H9 (cell line): ENCODE measurements around the gene SRRM3. TPM values are rescaled to one million over a fixed set of nuclear protein-coding genes. Genes with fewer than 3 reads are reported as not detected.

Experiments
- DNase-seq: peaks from one replicate; pipeline ENCODE4 v3.0.0-alpha.2; 2017
- H2AFZ ChIP-seq: one replicate; pipeline ENCODE4 v1.6.1; 2013; ENCODE audit warnings: mild to moderate bottlenecking, low read length, control low read depth, moderate library complexity
- H2AK5ac ChIP-seq: 2 replicates; pipeline ENCODE4 v1.6.1; 2013; ENCODE audit warnings: low read length, control low read depth, mixed read lengths; ENCODE audit not compliant: insufficient read length
- H2BK120ac ChIP-seq: one replicate; pipeline ENCODE4 v1.6.1; 2013; ENCODE audit warnings: low read depth, mild to moderate bottlenecking, low read length, control low read depth, inconsistent platforms; ENCODE audit not compliant: poor library complexity, severe bottlenecking
- H2BK12ac ChIP-seq: 2 replicates; pipeline ENCODE4 v1.6.1; 2013; ENCODE audit warnings: low read length, control low read depth, mixed read lengths, low read depth; ENCODE audit not compliant: insufficient read length
- H2BK15ac ChIP-seq: 2 replicates; pipeline ENCODE4 v1.6.1; 2013; ENCODE audit warnings: low read depth, low read length, control low read depth
- H2BK20ac ChIP-seq: one replicate; pipeline ENCODE4 v1.6.1; 2013; ENCODE audit warnings: low read depth, mild to moderate bottlenecking, low read length, control low read depth, inconsistent platforms; ENCODE audit not compliant: poor library complexity, severe bottlenecking
- H2BK5ac ChIP-seq: 2 replicates; pipeline ENCODE4 v1.6.1; 2013; ENCODE audit warnings: low read length, control low read depth, mixed read lengths; ENCODE audit not compliant: insufficient read length
- H3K14ac ChIP-seq: 2 replicates; pipeline ENCODE4 v1.6.1; 2013; ENCODE audit warnings: low read length, control low read depth; ENCODE audit not compliant: insufficient read depth
- H3K18ac ChIP-seq: 2 replicates; pipeline ENCODE4 v1.6.1; 2013; ENCODE audit warnings: low read depth, mild to moderate bottlenecking, mixed read lengths, low read length, control low read depth; ENCODE audit not compliant: insufficient read length
- H3K23ac ChIP-seq: 2 replicates; pipeline ENCODE4 v1.6.1; 2013; ENCODE audit warnings: low read length, control low read depth, mixed read lengths, low read depth; ENCODE audit not compliant: insufficient read length
- H3K23me2 ChIP-seq: 2 replicates; pipeline ENCODE4 v1.6.1; 2013; ENCODE audit warnings: low read depth, mild to moderate bottlenecking, mixed read lengths, low read length, control low read depth; ENCODE audit not compliant: insufficient read length, poor library complexity, severe bottlenecking
- H3K27ac ChIP-seq: 2 replicates; pipeline ENCODE4 v1.5.1; 2013; ENCODE audit warnings: low read length, control low read depth, mixed read lengths, low read depth; ENCODE audit not compliant: insufficient read length
- H3K27me3 ChIP-seq: 2 replicates; pipeline ENCODE4 v1.6.1; 2013; ENCODE audit warnings: low read length, control low read depth, inconsistent platforms; ENCODE audit not compliant: insufficient read depth
- H3K4ac ChIP-seq: 2 replicates; pipeline ENCODE4 v1.6.1; 2013; ENCODE audit warnings: low read depth, mild to moderate bottlenecking, control low read depth, inconsistent platforms, low read length, moderate library complexity
- H3K4me1 ChIP-seq: 2 replicates; pipeline ENCODE4 v1.6.1; 2013; ENCODE audit warnings: low read length, control low read depth, inconsistent platforms; ENCODE audit not compliant: insufficient read depth
- H3K4me2 ChIP-seq: 2 replicates; pipeline ENCODE4 v1.6.1; 2013; ENCODE audit warnings: low read length, control low read depth, mixed read lengths; ENCODE audit not compliant: insufficient read length, insufficient read depth
- H3K56ac ChIP-seq: 2 replicates; pipeline ENCODE4 v1.6.1; 2013; ENCODE audit warnings: low read depth, mild to moderate bottlenecking, mixed read lengths, low read length, control low read depth; ENCODE audit not compliant: insufficient read length
- H3K79me1 ChIP-seq: 2 replicates; pipeline ENCODE4 v1.6.1; 2013; ENCODE audit warnings: low read depth, mild to moderate bottlenecking, moderate library complexity, low read length, control low read depth, inconsistent platforms; ENCODE audit not compliant: insufficient read depth, poor library complexity, severe bottlenecking
- H3K79me2 ChIP-seq: 2 replicates; pipeline ENCODE4 v1.6.1; 2013; ENCODE audit warnings: low read length, control low read depth, inconsistent platforms; ENCODE audit not compliant: insufficient read depth
- H3K9ac ChIP-seq: 2 replicates; pipeline ENCODE4 v1.6.1; 2013; ENCODE audit warnings: low read length, control low read depth, mixed read lengths; ENCODE audit not compliant: insufficient read length; ENCODE audit errors: extremely low read depth
- H3K9me3 ChIP-seq: one replicate; pipeline ENCODE4 v1.6.1; 2013; ENCODE audit warnings: low read depth, low read length, inconsistent platforms; ENCODE audit not compliant: control insufficient read depth
- H3T11ph ChIP-seq: one replicate; pipeline ENCODE4 v1.6.1; 2013; ENCODE audit warnings: mild to moderate bottlenecking, low read length, control low read depth, inconsistent platforms
- H4K20me1 ChIP-seq: one replicate; pipeline ENCODE4 v1.6.1; 2013; ENCODE audit not compliant: control insufficient read depth, insufficient read length, insufficient read depth
- H4K5ac ChIP-seq: 2 replicates; pipeline ENCODE4 v1.6.1; 2013; ENCODE audit warnings: low read depth, mild to moderate bottlenecking, mixed read lengths, low read length, control low read depth; ENCODE audit not compliant: insufficient read length
- H4K8ac ChIP-seq: replicated peaks from 2 replicates; pipeline ENCODE4 v1.6.1; 2013; ENCODE audit warnings: low read length, control low read depth, mixed read lengths, low read depth; ENCODE audit not compliant: insufficient read length
- H4K91ac ChIP-seq: 2 replicates; pipeline ENCODE4 v1.6.1; 2013; ENCODE audit warnings: low read depth, mild to moderate bottlenecking, moderate library complexity, mixed read lengths, low read length, control low read depth; ENCODE audit not compliant: insufficient read length
- H3K27ac Mint-ChIP-seq, 3 experiments: 2 replicates in 2 of 3; 3 replicates in 1 of 3; pipeline ENCODE4 v1.8.0; 2020 to 2021; ENCODE audit warnings: mixed read lengths in 3 of 3, mild to moderate bottlenecking in 1 of 3, moderate library complexity in 1 of 3
- H3K27me3 Mint-ChIP-seq: 2 replicates; pipeline ENCODE4 v1.8.0; 2021; ENCODE audit warnings: low read depth, mild to moderate bottlenecking, moderate library complexity, mixed read lengths
- H3K36me3 Mint-ChIP-seq, 3 experiments: 2 replicates in 2 of 3; 3 replicates in 1 of 3; pipeline ENCODE4 v1.8.0; 2020 to 2021; ENCODE audit warnings: low read depth in 3 of 3, mixed read lengths in 3 of 3; ENCODE audit not compliant: insufficient read depth in 1 of 3
- H3K4me1 Mint-ChIP-seq, 2 experiments: 2 replicates each; pipeline ENCODE4 v1.8.0; 2020; ENCODE audit warnings: mixed read lengths in 2 of 2
- H3K4me3 Mint-ChIP-seq, 2 experiments: 2 replicates in 1 of 2; 3 replicates in 1 of 2; pipeline ENCODE4 v1.8.0; 2020 to 2021; ENCODE audit warnings: mild to moderate bottlenecking in 2 of 2, mixed read lengths in 2 of 2, moderate library complexity in 1 of 2
- H3K9me3 Mint-ChIP-seq, 2 experiments: 2 replicates in 1 of 2; 3 replicates in 1 of 2; pipeline ENCODE4 v1.8.0; 2020; ENCODE audit warnings: mild to moderate bottlenecking in 2 of 2, mixed read lengths in 2 of 2, moderate library complexity in 1 of 2
- WGBS: extraction: QIAGEN DNeasy Blood & Tissue Kit; methylation state at CpG from one replicate; pipeline ENCODE4 v1.1.7; 2013; ENCODE audit warnings: missing lambda C conversion rate, low lambda C conversion rate, mixed read lengths; ENCODE audit not compliant: insufficient read length; ENCODE audit errors: extremely low coverage; 5-methylcytosine and 5-hydroxymethylcytosine counted together
- total RNA-seq: library from RNA; stranded (reverse); gene quantifications from 2 replicates; pipeline ENCODE4 v1.2.1, GENCODE V29; 2021
- TF ChIP-seq, protein P1 (sequence below): fragments of 200-600 bp; sonication (generic); conservative IDR thresholded peaks from 3 replicates; pipeline ENCODE4 v1.8.0; 2021; ENCODE audit warnings: antibody characterized with exemption, mild to moderate bottlenecking

The SRRM3 gene
- total RNA-seq, 1 experiment from 2014 or later: 11.0 TPM

DNA sequence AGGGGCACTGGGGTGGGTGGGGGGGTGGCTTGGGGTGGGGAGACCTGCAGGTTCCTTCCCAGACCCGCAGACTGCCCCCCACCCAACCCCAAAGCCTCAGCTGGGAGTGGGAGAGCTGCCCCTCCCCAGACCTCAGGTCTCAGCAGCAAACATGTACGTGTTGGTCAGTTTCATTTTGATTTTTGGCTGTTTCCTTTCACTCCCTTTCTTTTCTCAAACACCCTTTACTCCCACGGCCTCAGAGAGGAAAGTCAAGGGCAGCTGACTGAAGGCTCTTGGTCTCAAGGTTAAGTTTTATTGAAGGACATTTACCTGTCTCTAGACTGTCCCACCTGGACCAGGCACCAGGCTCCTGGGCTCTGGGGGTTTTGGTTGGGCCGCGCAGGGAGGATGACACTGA is 66.7 kb downstream of the SRRM3 start:
- WGBS: no CpG with 5 or more reads among the region's 5 CpGs
- Mint-ChIP-seq H3K27ac (no peak overlapping the region), H3K36me3 (no peaks in the 10 kb centered on the region; a peak in 1 of 7 replicates), H3K27me3 (peaks cover 25% of the 10 kb centered on the region), H3K9me3 (no peaks in the 10 kb centered on the region), H3K4me1 (peaks cover 33 to 44% of the 10 kb centered on the region in 2 experiments), H3K4me3 (peak overlapping the region; percentile 17 to 56; a peak in 3 of 5 replicates)
- no peak overlapping the region for H4K8ac ChIP-seq
- H2BK5ac ChIP-seq: no peak overlapping the region
- no peak overlapping the region for H2AFZ ChIP-seq
- no peak overlapping the region for H3K4me2 ChIP-seq
- no peak overlapping the region for H3K27ac ChIP-seq
- no peak overlapping the region for H3K23ac ChIP-seq
- no peaks in the 10 kb centered on the region for H3K27me3 ChIP-seq
- H2BK120ac ChIP-seq: no peak overlapping the region
- DNase-seq: no peak
- H2BK12ac ChIP-seq: no peak overlapping the region
- no peaks in the 10 kb centered on the region for H3K9me3 ChIP-seq
- H3K79me1 ChIP-seq: no peaks in the 10 kb centered on the region
- H2BK15ac ChIP-seq: no peak overlapping the region
- H3K23me2 ChIP-seq: peaks cover 9% of the 10 kb centered on the region
- TF ChIP-seq, protein P1, sequence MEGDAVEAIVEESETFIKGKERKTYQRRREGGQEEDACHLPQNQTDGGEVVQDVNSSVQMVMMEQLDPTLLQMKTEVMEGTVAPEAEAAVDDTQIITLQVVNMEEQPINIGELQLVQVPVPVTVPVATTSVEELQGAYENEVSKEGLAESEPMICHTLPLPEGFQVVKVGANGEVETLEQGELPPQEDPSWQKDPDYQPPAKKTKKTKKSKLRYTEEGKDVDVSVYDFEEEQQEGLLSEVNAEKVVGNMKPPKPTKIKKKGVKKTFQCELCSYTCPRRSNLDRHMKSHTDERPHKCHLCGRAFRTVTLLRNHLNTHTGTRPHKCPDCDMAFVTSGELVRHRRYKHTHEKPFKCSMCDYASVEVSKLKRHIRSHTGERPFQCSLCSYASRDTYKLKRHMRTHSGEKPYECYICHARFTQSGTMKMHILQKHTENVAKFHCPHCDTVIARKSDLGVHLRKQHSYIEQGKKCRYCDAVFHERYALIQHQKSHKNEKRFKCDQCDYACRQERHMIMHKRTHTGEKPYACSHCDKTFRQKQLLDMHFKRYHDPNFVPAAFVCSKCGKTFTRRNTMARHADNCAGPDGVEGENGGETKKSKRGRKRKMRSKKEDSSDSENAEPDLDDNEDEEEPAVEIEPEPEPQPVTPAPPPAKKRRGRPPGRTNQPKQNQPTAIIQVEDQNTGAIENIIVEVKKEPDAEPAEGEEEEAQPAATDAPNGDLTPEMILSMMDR: no peak
- H4K91ac ChIP-seq: no peak overlapping the region
- no peak overlapping the region for H3T11ph ChIP-seq
- H3K9ac ChIP-seq: no peak overlapping the region
- H3K4me1 ChIP-seq: peaks cover 5% of the 10 kb centered on the region; the same call in 1 of the 2 replicates
- no peak overlapping the region for H3K18ac ChIP-seq
- no peaks in the 10 kb centered on the region for H4K20me1 ChIP-seq
- H3K56ac ChIP-seq: no peak overlapping the region
- H3K4ac ChIP-seq: no peak overlapping the region
- no peak overlapping the region for H2AK5ac ChIP-seq
- no peak overlapping the region for H3K14ac ChIP-seq
- no peak overlapping the region for H4K5ac ChIP-seq
- no peaks in the 10 kb centered on the region for H3K79me2 ChIP-seq
- H2BK20ac ChIP-seq: no peak overlapping the region
